DND-41 (cell line): ENCODE measurements around the gene CDC42BPG.

Experiments
- ATAC-seq: fragments of 200-7000 bp; cut with Tn5 transposase; 3 replicates; pipeline ENCODE4 v1.9.1; 2021; ENCODE audit warnings: low read depth; ENCODE audit not compliant: insufficient read depth
- DNase-seq: peaks from one replicate; pipeline ENCODE4 v3.0.0-alpha.2; 2020
- H2AFZ ChIP-seq: 2 replicates; pipeline ENCODE4 v1.6.0; 2012; ENCODE audit warnings: low read depth, low read length
- H3K27ac ChIP-seq: 2 replicates; pipeline ENCODE4 v1.5.1; 2012; ENCODE audit warnings: low read length, inconsistent platforms
- H3K27me3 ChIP-seq: fragments of 200-600 bp; sonication (generic); 2 replicates; pipeline ENCODE4 v1.6.0; 2012; ENCODE audit warnings: low read length, mild to moderate bottlenecking, inconsistent platforms; ENCODE audit not compliant: insufficient read depth, poor library complexity
- H3K36me3 ChIP-seq: 2 replicates; pipeline ENCODE4 v1.5.1; 2012; ENCODE audit warnings: low read length, inconsistent platforms; ENCODE audit not compliant: insufficient read depth
- H3K4me1 ChIP-seq: 2 replicates; pipeline ENCODE4 v1.5.1; 2012; ENCODE audit warnings: mild to moderate bottlenecking, low read length; ENCODE audit not compliant: insufficient read depth
- H3K4me2 ChIP-seq: 2 replicates; pipeline ENCODE4 v1.6.0; 2012; ENCODE audit warnings: mild to moderate bottlenecking, moderate library complexity, low read length, inconsistent platforms; ENCODE audit not compliant: insufficient read depth
- H3K4me3 ChIP-seq, 2 experiments: fragments of 200-600 bp in 1 of 2; shearing (Covaris generic) in 1 of 2; 2 replicates each; pipeline ENCODE4 v1.5.1; 2012 to 2016; ENCODE audit warnings: inconsistent platforms in 2 of 2, low read length in 2 of 2, mild to moderate bottlenecking in 2 of 2, low read depth in 1 of 2, moderate library complexity in 1 of 2
- H3K79me2 ChIP-seq: 2 replicates; pipeline ENCODE4 v1.6.0; 2012; ENCODE audit warnings: low read length, inconsistent platforms; ENCODE audit not compliant: insufficient read depth
- H3K9ac ChIP-seq: 2 replicates; pipeline ENCODE4 v1.6.0; 2012; ENCODE audit warnings: low read depth, mild to moderate bottlenecking, inconsistent platforms, low read length, moderate library complexity
- H3K9me3 ChIP-seq: 2 replicates; pipeline ENCODE4 v1.5.1; 2012; ENCODE audit warnings: low read length, moderate library complexity, mild to moderate bottlenecking, inconsistent platforms; ENCODE audit not compliant: insufficient read depth, severe bottlenecking
- H4K20me1 ChIP-seq: 2 replicates; pipeline ENCODE4 v1.6.0; 2012; ENCODE audit warnings: low read length; ENCODE audit not compliant: insufficient read depth
- CTCF ChIP-seq: IDR thresholded peaks from 2 replicates; pipeline ENCODE4 v1.5.1; 2012; ENCODE audit warnings: borderline replicate concordance, low read length, moderate library complexity, mild to moderate bottlenecking; ENCODE audit not compliant: poor library complexity, severe bottlenecking; ENCODE audit errors: extremely low read depth
- EZH2 ChIP-seq: IDR thresholded peaks from 3 replicates; pipeline ENCODE4 v1.6.1; 2012; ENCODE audit warnings: borderline replicate concordance, low read depth, mild to moderate bottlenecking, moderate library complexity, low read length, inconsistent platforms; ENCODE audit not compliant: severe bottlenecking

CDC42BPG gene

DNA sequence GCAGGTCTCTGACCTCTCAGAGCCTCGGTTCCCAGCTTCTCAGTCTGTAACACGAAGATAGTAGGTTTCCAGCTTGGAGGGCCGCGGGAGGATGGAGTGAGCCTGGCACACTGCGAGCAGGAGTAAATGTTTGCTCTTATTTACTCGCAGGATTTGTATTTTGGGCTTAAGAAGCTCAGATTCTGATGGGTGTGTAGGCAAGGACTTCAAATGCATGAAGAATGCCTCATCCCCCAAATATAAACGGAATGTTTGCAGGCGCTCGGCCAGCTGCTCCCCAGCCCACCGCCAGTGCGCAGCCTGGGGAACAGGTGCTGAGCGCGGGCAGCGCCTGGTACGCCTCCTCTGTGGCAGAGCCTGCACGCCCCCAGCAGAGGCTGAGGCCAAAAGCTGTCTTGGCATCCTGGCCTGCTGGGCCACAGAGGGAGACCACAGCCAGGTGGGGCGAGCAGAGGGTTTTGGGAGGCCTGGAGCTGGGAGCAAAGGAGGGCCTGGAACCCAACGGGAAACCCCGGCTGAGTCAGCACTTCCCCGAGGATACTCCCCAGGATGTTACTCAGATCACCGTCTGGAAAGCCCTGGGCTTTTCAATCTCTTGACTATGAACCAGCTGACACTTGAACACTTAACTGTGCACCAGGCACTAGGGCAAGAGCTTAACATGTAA is 24.6 kb upstream of the CDC42BPG start:
- TF ChIP-seq EZH2 (no peak), CTCF (no peak)
- ATAC-seq = peak; percentile 41; the same call in 1 of the 3 replicates
- Histone ChIP-seq H4K20me1 (peaks cover 17% of the 10 kb centered on the region), H3K4me1 (no peaks in the 10 kb centered on the region), H3K27ac (no peak overlapping the region), H2AFZ (no peak overlapping the region), H3K9ac (no peak overlapping the region), H3K4me3 (no peak overlapping the region), H3K36me3 (peaks cover 38% of the 10 kb centered on the region), H3K9me3 (no peaks in the 10 kb centered on the region), H3K27me3 (no peaks in the 10 kb centered on the region), H3K4me2 (no peak overlapping the region), H3K79me2 (peaks cover 30% of the 10 kb centered on the region)
- no peak for DNase-seq

DNA sequence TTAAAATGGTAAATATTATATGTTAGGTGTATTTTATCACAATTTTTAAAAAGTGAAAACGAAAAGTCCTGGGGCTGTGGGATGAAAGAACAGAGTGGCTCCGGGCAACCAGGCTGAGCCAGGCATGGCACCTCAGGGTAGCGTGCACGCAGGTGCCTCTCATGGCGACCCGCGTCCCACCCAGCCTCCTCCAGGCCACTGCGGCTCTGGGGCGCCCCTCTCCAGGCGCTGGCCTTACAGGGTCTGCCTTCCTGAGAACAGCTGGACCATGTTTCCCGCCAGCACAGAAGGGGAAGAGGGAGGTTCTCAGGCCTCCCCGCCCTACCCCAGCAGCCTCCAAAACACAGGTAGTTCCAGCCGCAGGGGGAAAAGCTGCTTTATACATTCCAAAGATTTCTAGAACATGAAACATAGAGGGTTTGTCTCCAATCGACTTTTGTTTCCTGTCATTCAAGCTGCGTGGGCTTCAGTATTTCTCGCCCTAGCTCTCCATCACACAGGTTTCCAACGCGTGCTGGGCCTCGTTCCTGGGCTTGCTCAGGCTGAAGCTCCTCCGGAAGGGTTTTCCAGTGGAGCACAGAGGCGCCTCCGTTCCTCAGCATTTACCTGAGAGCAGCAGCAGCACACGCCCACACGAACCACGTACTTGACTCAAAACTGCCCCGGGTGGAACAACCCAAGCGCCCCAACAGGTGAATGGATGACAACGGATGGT is 23.5 kb upstream of the CDC42BPG start:
- Histone ChIP-seq H3K36me3 (peaks cover 32% of the 10 kb centered on the region), H3K4me3 (no peak overlapping the region), H3K27me3 (no peaks in the 10 kb centered on the region), H2AFZ (no peak overlapping the region), H3K79me2 (peaks cover 42% of the 10 kb centered on the region), H4K20me1 (peaks cover 17% of the 10 kb centered on the region), H3K4me2 (no peak overlapping the region), H3K9ac (no peak overlapping the region), H3K27ac (no peak overlapping the region), H3K9me3 (no peaks in the 10 kb centered on the region), H3K4me1 (peaks cover 2% of the 10 kb centered on the region)
- ATAC-seq = no peak
- no peak for DNase-seq
- TF ChIP-seq EZH2 = no peak

- H3K9ac ChIP-seq = no peak overlapping the region
- H3K79me2 ChIP-seq = peaks cover 58% of the 10 kb centered on the region
- H3K9me3 ChIP-seq = no peaks in the 10 kb centered on the region
- ATAC-seq = no peak
- H3K4me1 ChIP-seq = peaks cover 20% of the 10 kb centered on the region
- no peak for TF ChIP-seq EZH2
- no peak for TF ChIP-seq CTCF
- no peaks in the 10 kb centered on the region for H3K27me3 ChIP-seq
- H3K4me2 ChIP-seq = no peak overlapping the region
- DNase-seq = no peak
- no peak overlapping the region for H3K4me3 ChIP-seq
- H3K36me3 ChIP-seq = peaks cover 19% of the 10 kb centered on the region
- H3K27ac ChIP-seq = no peak overlapping the region
- peaks cover 17% of the 10 kb centered on the region for H4K20me1 ChIP-seq
- no peak overlapping the region for H2AFZ ChIP-seq
These were observed 21.7 kb upstream of the CDC42BPG start for GRCh38 chr11:64866173-64866491.
